H1 (cell line): ENCODE results near the gene ADAMTS20. TPM values are rescaled to one million over a fixed set of nuclear protein-coding genes. Genes with fewer than 3 reads are reported as not detected.

Experiments
- CHD7 ChIP-seq: fragments of 300-600 bp; sonication (generic); IDR thresholded peaks from 2 replicates; pipeline ENCODE4 v1.7.1; 2012; ENCODE audit warnings: low read length, moderate library complexity, mild to moderate bottlenecking, inconsistent platforms; ENCODE audit not compliant: insufficient replicate concordance
- polyA plus RNA-seq, 7 experiments: library from polyadenylated mRNA; depleted of rRNA in 3 of 7; stranded (reverse) in 5 of 7; unstranded in 2 of 7; fragments of >200 nt in 5 of 7; fragments of 200-250 nt in 2 of 7; gene quantifications; 1 replicate in 5 of 7; 2 replicates in 1 of 7; 4 replicates in 1 of 7; pipeline versions ENCODE4 v1.2.1 to v1.2.3, GENCODE V29; 2011 to 2013; ENCODE audit warnings: missing spikeins in 2 of 7, mixed read lengths in 2 of 7
- total RNA-seq: library from RNA; stranded (reverse); fragmentation: NEBNext Ultra II Directional; extraction: Animal tissue kit (Norgen Biotek cat#: 25700); gene quantifications from 2 replicates; pipeline ENCODE4 v1.2.1, GENCODE V29; 2021

Gene ADAMTS20
- total and polyA plus RNA-seq, 2 of the 8 experiments (the other 6 are each of a cell fraction or from before 2014, with no cell fraction given) = 2.9 to 5.1 TPM

GRCh38 chr12:43378448-43378847 lies 173.6 kb downstream of the ADAMTS20 start (continued):
- no peak for TF ChIP-seq CHD7
